AG04450 (cell line): ENCODE data around the gene RAI1. TPM values are rescaled to one million over a fixed set of nuclear protein-coding genes. Genes with fewer than 3 reads are reported as not detected.
A peak's percentile ranks its signal among the peaks of the same experiment; 100 is the strongest.

Experiments used
- CTCF ChIA-PET: fragments of 300-600, 350-600 bp; formaldehyde crosslinking; extraction: SDS; loops from one replicate; lab custom pipeline; 2022; ENCODE audit warnings: antibody characterized with exemption, inconsistent platforms; lab: Charles Lee
- POLR2A ChIA-PET: fragments of 350-600 bp; formaldehyde crosslinking; extraction: SDS; loops from one replicate; lab custom pipeline; 2021; ENCODE audit warnings: antibody characterized with exemption, inconsistent platforms; lab: Yijun Ruan, JAX
- DNase-seq: peaks from one replicate; pipeline ENCODE4 v3.0.0-alpha.2; 2011; ENCODE audit warnings: low read depth, low spot score
- H3K27ac ChIP-seq: one replicate; pipeline ENCODE4 v1.5.1; 2012; ENCODE audit warnings: low read depth, low read length, control low read depth
- H3K27me3 ChIP-seq: one replicate; pipeline ENCODE4 v1.6.0; 2012; ENCODE audit warnings: low read length; ENCODE audit not compliant: control insufficient read depth, insufficient read depth
- H3K4me3 ChIP-seq: 2 replicates; pipeline ENCODE4 v1.5.1; 2011; ENCODE audit warnings: mild to moderate bottlenecking, low read depth, low read length, control low read depth
- H3K9me3 ChIP-seq: 2 replicates; pipeline ENCODE4 v1.5.1; 2012; ENCODE audit warnings: low read length; ENCODE audit not compliant: control insufficient read depth, insufficient read depth
- polyA plus RNA-seq: library from polyadenylated mRNA; depleted of rRNA; stranded (reverse); fragments of >200 nt; gene quantifications from 2 replicates; pipeline ENCODE4 v1.2.3, GENCODE V29; 2011
- TF ChIP-seq, protein P1 (sequence below): IDR thresholded peaks from 2 replicates; pipeline ENCODE4 v1.5.1; 2011; ENCODE audit warnings: low read depth, low read length, control low read depth, inconsistent platforms

The RAI1 gene
- polyA plus RNA-seq, 1 experiment = 2.1 TPM

DNA sequence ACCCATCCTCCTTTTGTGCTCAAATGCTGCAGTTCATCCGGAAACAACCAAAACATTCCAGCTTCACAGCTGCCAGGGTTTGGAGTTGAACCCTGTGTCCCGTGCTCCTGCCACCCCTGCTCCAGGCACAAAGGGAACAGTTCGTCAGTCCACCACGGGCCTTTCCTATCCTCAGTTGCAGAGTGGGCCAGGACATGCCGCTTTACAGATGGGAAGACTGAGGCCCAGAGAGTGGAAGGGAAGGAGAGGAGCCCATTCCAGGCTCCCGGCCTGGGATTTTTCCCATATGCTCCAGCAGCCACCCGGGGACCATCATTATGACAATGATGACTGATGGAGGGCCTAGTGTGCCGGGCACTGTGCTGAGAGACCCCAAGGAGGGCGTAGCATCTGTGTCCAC lies 27.6 kb downstream of the RAI1 start:
- CTCF ChIA-PET = no interaction called here
- H3K27me3 ChIP-seq = no peaks in the 10 kb centered on the region
- no peaks in the 10 kb centered on the region for H3K9me3 ChIP-seq
- no peak overlapping the region for H3K27ac ChIP-seq
- H3K4me3 ChIP-seq = no peak overlapping the region
- POLR2A ChIA-PET = no interaction called here
- no peak for DNase-seq
- TF ChIP-seq, protein P1, sequence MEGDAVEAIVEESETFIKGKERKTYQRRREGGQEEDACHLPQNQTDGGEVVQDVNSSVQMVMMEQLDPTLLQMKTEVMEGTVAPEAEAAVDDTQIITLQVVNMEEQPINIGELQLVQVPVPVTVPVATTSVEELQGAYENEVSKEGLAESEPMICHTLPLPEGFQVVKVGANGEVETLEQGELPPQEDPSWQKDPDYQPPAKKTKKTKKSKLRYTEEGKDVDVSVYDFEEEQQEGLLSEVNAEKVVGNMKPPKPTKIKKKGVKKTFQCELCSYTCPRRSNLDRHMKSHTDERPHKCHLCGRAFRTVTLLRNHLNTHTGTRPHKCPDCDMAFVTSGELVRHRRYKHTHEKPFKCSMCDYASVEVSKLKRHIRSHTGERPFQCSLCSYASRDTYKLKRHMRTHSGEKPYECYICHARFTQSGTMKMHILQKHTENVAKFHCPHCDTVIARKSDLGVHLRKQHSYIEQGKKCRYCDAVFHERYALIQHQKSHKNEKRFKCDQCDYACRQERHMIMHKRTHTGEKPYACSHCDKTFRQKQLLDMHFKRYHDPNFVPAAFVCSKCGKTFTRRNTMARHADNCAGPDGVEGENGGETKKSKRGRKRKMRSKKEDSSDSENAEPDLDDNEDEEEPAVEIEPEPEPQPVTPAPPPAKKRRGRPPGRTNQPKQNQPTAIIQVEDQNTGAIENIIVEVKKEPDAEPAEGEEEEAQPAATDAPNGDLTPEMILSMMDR = no peak

DNA sequence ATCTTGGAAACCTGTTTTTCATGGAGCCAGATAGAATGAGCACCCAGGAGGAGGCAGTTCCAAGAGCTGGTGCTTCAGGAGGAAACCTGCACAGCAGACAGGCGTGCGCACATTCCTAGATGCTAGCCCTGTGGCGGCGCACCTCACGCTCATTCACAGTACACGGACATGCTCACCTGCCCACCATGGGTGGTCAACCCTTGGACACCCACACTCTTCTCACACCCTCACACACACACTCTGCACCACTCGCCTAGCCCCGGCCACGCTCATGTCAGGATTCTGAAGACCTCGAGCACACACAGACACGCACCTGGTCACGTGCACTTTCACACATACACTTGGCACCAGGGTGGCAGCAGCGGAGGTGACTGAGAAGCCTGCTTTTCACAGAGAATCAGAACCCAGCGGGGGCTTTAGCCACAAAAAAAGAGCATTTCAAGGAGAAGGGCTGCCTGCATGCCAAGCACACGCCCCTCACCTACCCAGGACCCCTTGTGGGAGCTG lies 28.6 kb downstream of the RAI1 start:
- H3K9me3 ChIP-seq = no peaks in the 10 kb centered on the region
- H3K4me3 ChIP-seq = no peak overlapping the region
- H3K27me3 ChIP-seq = no peaks in the 10 kb centered on the region
- H3K27ac ChIP-seq = peak overlapping the region; percentile 77
- TF ChIP-seq, protein P1 = no peak
- DNase-seq = no peak
- ChIA-PET POLR2A (no interaction called here), CTCF (no interaction called here)

DNA sequence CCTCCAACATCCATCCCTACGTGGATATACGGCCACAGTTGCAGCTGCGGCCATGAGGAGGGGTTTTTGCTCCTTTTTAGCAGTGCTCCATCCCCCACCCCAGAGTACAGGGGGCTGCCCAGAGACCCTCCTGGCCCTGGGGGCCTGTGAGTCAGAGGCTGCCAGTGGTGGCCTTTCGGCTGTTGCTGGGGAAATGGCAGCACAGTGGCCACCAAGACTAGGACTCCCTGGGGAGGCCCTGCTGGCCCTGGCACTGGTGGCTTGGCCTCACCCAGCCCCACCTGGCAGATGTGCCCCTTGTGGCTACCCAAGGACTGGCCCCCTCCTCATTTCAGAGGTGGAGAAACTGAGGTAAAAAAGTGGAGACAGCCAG lies 29.1 kb downstream of the RAI1 start:
- DNase-seq = no peak
- no peaks in the 10 kb centered on the region for H3K27me3 ChIP-seq
- POLR2A ChIA-PET = interaction anchor here (0.5 to 0.7 kb wide), 2 partner anchors 29 to 167 kb away, joined by 3 to 6 read pairs; no protein-coding TSS in a partner anchor
- CTCF ChIA-PET = no interaction called here
- no peak overlapping the region for H3K4me3 ChIP-seq
- no peaks in the 10 kb centered on the region for H3K9me3 ChIP-seq
- TF ChIP-seq, protein P1 = no peak
- peak overlapping the region; percentile 77 for H3K27ac ChIP-seq

DNA sequence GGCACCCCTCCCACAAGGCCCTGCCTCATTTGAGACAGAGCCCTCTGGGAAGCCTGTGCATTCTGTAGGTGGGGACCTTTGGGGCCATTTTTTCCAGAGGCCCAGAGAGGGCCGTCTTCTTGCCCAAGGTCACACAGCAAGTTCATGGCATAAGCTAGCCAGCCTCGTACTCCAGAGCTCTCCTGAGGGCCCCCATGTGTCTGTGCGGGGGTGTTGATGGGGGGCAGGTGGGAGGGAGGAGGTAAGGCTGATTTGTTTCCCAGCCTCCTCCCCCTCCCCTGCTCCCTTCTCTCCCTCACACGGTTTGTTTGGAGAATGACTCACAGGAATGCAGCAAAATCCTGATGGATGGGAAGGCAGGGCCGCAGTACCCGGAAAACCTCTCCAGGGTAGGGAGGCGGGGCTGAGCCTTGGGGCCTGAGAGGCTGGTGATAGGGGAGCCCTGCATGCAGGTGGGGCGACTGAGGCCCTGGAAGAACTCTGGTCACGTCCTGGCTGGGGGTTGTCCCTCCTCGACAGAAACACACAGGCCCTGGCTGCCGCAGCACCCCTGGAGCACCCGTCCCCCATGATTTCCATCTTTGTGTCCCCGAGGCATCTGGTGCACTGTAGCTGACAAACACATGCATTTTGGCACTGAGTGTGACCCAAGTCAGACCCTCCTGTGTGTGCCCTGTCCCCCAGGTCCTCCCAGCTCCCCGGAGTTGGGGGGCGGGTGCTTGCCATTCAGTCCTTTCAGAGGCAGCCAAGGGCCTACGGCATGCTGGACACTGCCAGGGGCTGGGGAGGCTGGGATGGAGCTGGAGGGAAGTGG lies 29.7 kb downstream of the RAI1 start:
- DNase-seq = peak; percentile 79
- TF ChIP-seq, protein P1 = no peak
- peak overlapping the region; percentile 94 for H3K27ac ChIP-seq
- ChIA-PET POLR2A (interaction anchor here (0.5 to 0.7 kb wide), 2 partner anchors 29 to 166 kb away, joined by 3 to 6 read pairs; no protein-coding TSS in a partner anchor), CTCF (no interaction called here)
- H3K4me3 ChIP-seq = 0 out of 2 replicates have a peak overlapping the region, but pooled peaks have one; percentile 7
- no peaks in the 10 kb centered on the region for H3K27me3 ChIP-seq
- no peaks in the 10 kb centered on the region for H3K9me3 ChIP-seq

DNA sequence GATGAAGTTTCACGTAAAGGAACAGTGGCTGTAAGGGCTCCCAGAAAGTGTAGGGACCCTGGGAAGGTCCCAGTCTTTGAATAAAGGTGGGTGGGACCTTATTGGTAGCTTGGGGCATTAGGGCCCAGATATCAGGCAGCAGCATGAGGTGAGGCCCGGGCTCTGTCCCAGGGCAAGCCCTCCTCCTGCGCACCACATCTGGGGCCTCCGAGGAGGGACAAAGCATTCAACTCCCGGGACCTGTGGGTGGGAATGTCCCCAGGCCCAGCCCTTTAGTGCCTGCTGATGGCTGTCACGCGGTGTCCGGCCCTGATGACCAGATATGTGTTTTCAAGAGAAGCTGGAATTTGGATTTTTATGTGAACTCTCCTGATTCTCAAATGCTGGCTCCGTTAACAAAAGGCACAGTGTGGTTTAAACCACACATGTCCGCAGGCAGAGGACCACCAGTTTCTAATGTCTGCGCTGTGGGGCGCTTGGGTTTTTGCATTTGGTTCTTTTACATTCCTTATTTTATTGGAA lies 30.4 kb downstream of the RAI1 start:
- POLR2A ChIA-PET = no interaction called here
- CTCF ChIA-PET = no interaction called here
- no peak for DNase-seq

More for the DNA sequence above, 30.4 kb downstream of the RAI1 start:
- no peaks in the 10 kb centered on the region for H3K9me3 ChIP-seq
- no peaks in the 10 kb centered on the region for H3K27me3 ChIP-seq
- peak overlapping the region; percentile 94 for H3K27ac ChIP-seq
- TF ChIP-seq, protein P1 = no peak
- no peak overlapping the region for H3K4me3 ChIP-seq
